ENCODE results near the gene TJP1.

Gene TJP1

DNA sequence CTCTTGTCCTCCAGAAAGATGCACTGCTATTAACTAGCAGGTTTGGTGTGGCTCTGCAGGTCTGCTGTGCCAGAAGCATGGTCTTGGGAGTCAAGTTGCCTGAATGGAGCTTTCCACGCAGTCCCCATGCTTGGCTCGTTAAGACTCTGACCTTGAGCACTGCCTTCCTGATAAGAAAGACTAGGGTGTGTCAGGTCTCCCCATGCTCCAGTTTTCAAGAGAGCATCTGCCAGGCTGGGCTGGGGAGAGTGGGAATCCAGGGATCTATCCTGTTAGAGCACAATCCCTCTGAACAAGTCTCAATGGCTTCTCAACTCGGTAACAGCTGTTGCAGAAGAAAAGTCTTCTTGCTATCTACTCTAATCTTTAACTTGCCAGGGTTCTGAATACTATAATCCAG, 98.2 kb downstream of the TJP1 start:
- no peak overlapping the region for H3K4me3 ChIP-seq (ENCODE audit: low read depth, low read length)
- TF ChIP-seq CTCF (IDR thresholded peaks at IDR 0.05; ENCODE audit: low read depth, low read length) = no peak

GRCh38 chr15:29713784-29714183, 108.5 kb downstream of the TJP1 start:
- TF ChIP-seq CTCF (IDR thresholded peaks at IDR 0.05; ENCODE audit: low read depth, low read length) = no peak
- H3K4me3 ChIP-seq (ENCODE audit: low read depth, low read length) = no peak overlapping the region

- TF ChIP-seq CTCF (IDR thresholded peaks at IDR 0.05; ENCODE audit: low read depth, low read length) = no peak
- no peak overlapping the region for H3K4me3 ChIP-seq (ENCODE audit: low read depth, low read length)
Observed at GRCh38 chr15:29712149-29712885, 110.0 kb downstream of the TJP1 start.

GRCh38 chr15:29711531-29711930, 110.7 kb downstream of the TJP1 start:
- no peak for TF ChIP-seq CTCF (IDR thresholded peaks at IDR 0.05; ENCODE audit: low read depth, low read length)
- no peak overlapping the region for H3K4me3 ChIP-seq (ENCODE audit: low read depth, low read length)

GRCh38 chr15:29708519-29708918, 113.7 kb downstream of the TJP1 start:
- no peak for TF ChIP-seq CTCF (IDR thresholded peaks at IDR 0.05; ENCODE audit: low read depth, low read length)

DNA sequence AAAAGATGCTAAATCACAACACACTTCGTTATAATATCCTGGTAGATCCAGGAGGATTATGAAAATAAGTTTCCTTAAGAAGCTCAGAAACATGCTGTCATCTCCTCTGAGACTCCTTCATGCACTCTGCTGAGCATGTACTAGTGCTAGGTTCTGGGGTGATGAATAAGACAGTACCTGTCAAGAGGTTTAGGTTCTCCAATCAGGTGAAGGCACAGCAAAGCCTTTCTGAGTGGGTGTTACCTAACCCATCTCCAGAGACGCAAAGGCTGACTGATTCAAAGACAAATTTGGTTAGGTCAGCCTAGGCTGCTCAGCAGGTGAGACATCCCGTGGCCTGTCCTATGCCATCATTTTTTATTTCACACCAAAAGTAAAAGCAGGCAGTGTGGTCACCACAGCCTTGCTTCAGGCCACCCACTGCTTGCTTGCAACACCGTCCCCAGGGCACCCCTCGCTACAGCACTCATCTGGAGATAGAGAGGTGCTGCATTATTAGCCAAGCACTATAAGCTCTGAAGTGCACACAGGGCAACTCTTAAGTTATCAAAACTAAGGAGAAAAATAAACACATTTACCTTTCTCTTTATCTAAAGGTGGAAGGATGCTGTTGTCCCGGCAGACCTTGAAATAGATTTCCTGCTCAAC, 117.2 kb downstream of the TJP1 start:
- no peak overlapping the region for H3K4me3 ChIP-seq (ENCODE audit: low read depth, low read length)
- TF ChIP-seq CTCF (IDR thresholded peaks at IDR 0.05; ENCODE audit: low read depth, low read length) = no peak

More at GRCh38 chr15:29708519-29708918, 113.7 kb downstream of the TJP1 start:
- H3K4me3 ChIP-seq (ENCODE audit: low read depth, low read length) = no peak overlapping the region

- no peak for TF ChIP-seq CTCF (IDR thresholded peaks at IDR 0.05; ENCODE audit: low read depth, low read length)
- no peak overlapping the region for H3K4me3 ChIP-seq (ENCODE audit: low read depth, low read length)
Observed at GRCh38 chr15:29701151-29701550, 121.1 kb downstream of the TJP1 start.

Data from WI38 (cell line).